ENCODE data around the gene ARMC6. TPM values are rescaled to one million over a fixed set of nuclear protein-coding genes. Genes with fewer than 3 reads are reported as not detected.

Gene ARMC6
- 38.1 and 66.6 TPM in 2 replicates for total RNA-seq

DNA sequence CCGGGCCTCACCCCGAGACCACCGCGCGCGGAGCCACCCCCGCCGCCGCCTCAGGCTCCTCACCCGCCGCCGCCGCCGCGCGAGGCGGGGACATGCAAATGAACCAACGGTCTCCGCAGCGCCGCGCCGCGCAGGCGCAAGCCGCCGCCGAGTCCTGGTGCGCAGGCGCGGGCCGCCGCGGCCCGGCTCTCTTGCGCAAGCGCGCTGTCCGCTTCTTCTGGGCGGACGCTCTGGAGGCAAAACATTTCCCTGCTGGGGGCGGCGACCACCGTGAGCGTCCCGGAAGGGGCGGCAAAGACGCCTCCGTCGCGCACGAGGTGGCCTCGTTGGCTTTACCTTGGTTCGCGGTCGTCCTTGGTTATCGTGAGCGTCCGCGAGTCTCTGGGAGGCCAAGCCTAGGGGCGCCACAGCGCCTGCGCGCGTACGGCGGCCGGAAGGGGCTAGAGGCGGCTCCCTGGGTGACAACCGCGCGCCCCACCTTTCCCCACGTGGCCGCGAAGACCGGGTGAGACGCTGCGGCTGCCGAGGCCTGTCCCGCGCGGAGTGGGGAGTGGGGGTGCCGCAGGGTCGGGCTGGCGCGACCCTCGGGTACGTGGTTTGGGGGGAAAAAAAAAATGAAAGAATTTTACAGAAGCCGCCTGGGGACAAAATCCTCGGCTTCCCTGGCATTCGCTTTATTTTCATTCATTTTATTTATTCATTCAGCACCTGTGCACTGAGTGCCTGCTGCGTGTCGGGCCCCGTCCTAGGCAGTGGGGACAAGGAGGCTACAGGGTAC is at the start of gene ARMC6, which contains the start of gene SUGP2:
ARMC6 (plus strand) TSS at position 178 of the 778 bp plus-strand sequence. CDS start 607 bp downstream, outside the sequence.
SUGP2 (minus strand) TSS at position 92 of the 778 bp plus-strand sequence. CDS start 2,446 bp downstream, outside the sequence.

DNA sequence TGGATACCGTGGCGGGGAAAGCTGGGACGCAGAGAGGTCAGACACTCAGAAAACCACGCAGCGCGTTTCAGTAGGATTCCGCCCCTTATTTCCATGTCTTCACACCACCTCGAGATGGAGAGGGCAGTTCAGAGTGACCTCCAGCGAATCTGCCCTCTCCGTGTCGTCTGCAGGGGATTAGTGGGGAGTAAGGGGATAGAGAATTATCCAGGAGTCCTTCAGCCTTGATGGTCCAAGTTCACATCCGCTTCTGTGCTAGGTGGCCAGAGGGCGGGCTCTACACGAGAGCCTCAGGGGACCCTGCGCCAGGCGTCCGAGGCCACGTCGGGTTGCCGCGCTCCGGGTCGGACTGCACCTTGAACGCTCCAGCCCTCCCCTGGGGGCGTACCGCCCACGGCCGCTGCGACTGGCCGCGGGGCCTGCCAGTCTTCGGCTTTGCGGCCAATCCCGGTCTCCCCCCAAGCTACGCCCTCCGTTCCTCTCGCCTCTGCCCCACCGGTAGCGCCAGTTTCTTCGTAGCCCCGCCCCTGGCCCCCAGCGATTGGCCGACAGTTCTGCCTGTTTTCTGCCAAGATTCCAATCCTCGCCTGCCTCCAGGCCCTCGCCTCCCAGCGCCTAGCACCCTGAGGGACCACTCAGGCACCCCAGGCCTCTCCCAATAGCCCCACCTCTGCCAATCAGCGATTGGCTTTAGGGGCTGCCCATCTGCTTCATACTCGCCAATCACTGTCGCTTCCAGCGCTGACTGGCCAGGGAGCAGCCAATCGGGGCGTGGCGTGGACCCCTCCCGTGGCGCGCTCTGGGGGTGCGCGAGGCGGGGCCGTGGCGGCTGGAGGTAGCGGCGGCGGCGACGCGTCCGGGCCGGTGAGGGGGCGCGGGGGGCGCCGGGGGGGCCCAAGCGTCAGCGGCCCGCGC is 30.0 kb downstream of the ARMC6 start, which contains the start of gene SLC25A42:
SLC25A42 (plus strand) TSS at position 812 of the 915 bp plus-strand sequence. CDS start 32,131 bp downstream, outside the sequence.

Other genes with a start within 250 kb of the ARMC6 start
- gene COMP, start 242.3 kb upstream of the ARMC6 start, total RNA-seq, result not detected in 2 replicates
- 60.4 and 76.5 TPM in 2 replicates for gene UPF1, start 201.6 kb upstream of the ARMC6 start, total RNA-seq
- 0.29 and 0.66 TPM in 2 replicates for gene CERS1, start 137.4 kb upstream of the ARMC6 start, total RNA-seq
- gene COPE, start 114.2 kb upstream of the ARMC6 start, total RNA-seq, result 250 and 353 TPM in 2 replicates
- 84.6 and 95.4 TPM in 2 replicates for gene DDX49, start 113.9 kb upstream of the ARMC6 start, total RNA-seq
- gene HOMER3, start 92.4 kb upstream of the ARMC6 start, total RNA-seq, result 42.0 and 88.6 TPM in 2 replicates
- 22.8 and 57.6 TPM in 2 replicates for gene SUGP2, start 86 bp upstream of the ARMC6 start, total RNA-seq
- 6.1 and 7.3 TPM in 2 replicates for gene SLC25A42, start 30.4 kb downstream of the ARMC6 start, total RNA-seq
- gene TMEM161A, start 104.9 kb downstream of the ARMC6 start, total RNA-seq, result 16.0 and 25.6 TPM in 2 replicates
- gene MEF2B, start 136.7 kb downstream of the ARMC6 start, total RNA-seq, result 0.22 TPM in 1 of 2 replicates, not detected in the other
- 16.6 and 22.6 TPM in 2 replicates for gene BORCS8, start 158.5 kb downstream of the ARMC6 start, total RNA-seq
- gene RFXANK, start 158.7 kb downstream of the ARMC6 start, total RNA-seq, result 59.0 and 87.5 TPM in 2 replicates
- gene NR2C2AP, start 169.8 kb downstream of the ARMC6 start, total RNA-seq, result 2.4 and 11.6 TPM in 2 replicates
- under 0.01 TPM in 1 of 2 replicates, not detected in the other for gene NCAN, start 178.4 kb downstream of the ARMC6 start, total RNA-seq
- gene TM6SF2, start 239.7 kb downstream of the ARMC6 start, total RNA-seq, result 1.1 and 2.8 TPM in 2 replicates